Upper lobe of left lung (tissue), 6 donors: ENCODE data around the gene CRYBA4. TPM values are rescaled to one million over a fixed set of nuclear protein-coding genes. Genes with fewer than 3 reads are reported as not detected.

Source experiments
- ATAC-seq, 2 donors: fragments of 200-7000 bp; cut with Tn5 transposase; one replicate each; pipeline ENCODE4 v1.9.1; 2022; ENCODE audit warnings: mild to moderate bottlenecking in 2 of 2, moderate library complexity in 2 of 2; ENCODE audit not compliant: low FRiP score in 2 of 2
- DNase-seq, 2 donors: peaks; one replicate each; pipeline ENCODE4 v3.0.0-alpha.2; 2019 to 2020
- H3K27ac ChIP-seq, 4 donors: fragments of 200-600 bp; sonication (generic); one replicate each; pipeline ENCODE4 v1.5.1; 2016 to 2019
- H3K27me3 ChIP-seq, 4 donors: fragments of 200-600 bp; sonication (generic); one replicate each; pipeline ENCODE4 v1.5.1; 2017 to 2019
- H3K36me3 ChIP-seq, 4 donors: fragments of 200-600 bp; sonication (generic); one replicate each; pipeline ENCODE4 v1.5.1; 2016 to 2019
- H3K4me1 ChIP-seq, 4 donors: fragments of 200-600 bp; sonication (generic); one replicate each; pipeline ENCODE4 v1.5.1; 2018 to 2019
- H3K4me3 ChIP-seq, 4 donors: fragments of 200-600 bp; sonication (generic); one replicate each; pipeline ENCODE4 v1.5.1; 2017 to 2019; ENCODE audit warnings: mild to moderate bottlenecking in 2 of 4, moderate library complexity in 1 of 4
- H3K9me3 ChIP-seq, 4 donors: fragments of 200-600 bp; sonication (generic); one replicate each; pipeline ENCODE4 v1.5.1; 2018 to 2019
- CTCF ChIP-seq, 6 experiments: fragments of 450-650 bp in 4 of 6; fragments of 200-600 bp in 2 of 6; sonication (generic) in 2 of 6; IDR thresholded peaks; one replicate each; pipeline ENCODE4 v1.5.1; 2016 to 2019; ENCODE audit warnings: antibody characterized with exemption in 6 of 6
- EP300 ChIP-seq, 4 donors: sonication (generic); formaldehyde crosslinking; IDR thresholded peaks; one replicate each; pipeline ENCODE4 v1.5.1; 2017; ENCODE audit warnings: antibody characterized with exemption in 4 of 4, control low read depth in 2 of 4
- POLR2A ChIP-seq, 4 donors: fragments of 450-650 bp; IDR thresholded peaks; one replicate each; pipeline ENCODE4 v1.5.1; 2016 to 2017; ENCODE audit warnings: antibody characterized with exemption in 4 of 4, mild to moderate bottlenecking in 2 of 4
- POLR2AphosphoS5 ChIP-seq, 2 donors: sonication (generic); formaldehyde crosslinking; IDR thresholded peaks; one replicate each; pipeline ENCODE4 v1.5.1; 2017; ENCODE audit warnings: antibody characterized with exemption in 2 of 2
- WGBS, 2 donors: methylation state at CpG; one replicate each; pipeline ENCODE4 v1.1.5; 2017 to 2018; 5-methylcytosine and 5-hydroxymethylcytosine counted together
- total RNA-seq, 6 donors: library from RNA; depleted of rRNA in 4 of 6; stranded (reverse); fragments of >200 nt in 4 of 6; gene quantifications; one replicate each; pipeline versions ENCODE4 v1.1.0 to v1.2.1, GENCODE V29; 2016 to 2021
- donor health status: DM: no; HTN: no; CAD: no; lungs with moderate emphysema.
- donor health status: DM: no; HTN: yes; CAD: no; lungs with severe emphysema.

CRYBA4 gene
- total RNA-seq, 6 donors from 2014 or later, result not detected

- H3K27me3 ChIP-seq, result no peaks in the 10 kb centered on the region
- DNase-seq (no peak), ATAC-seq (no peak)
- no peaks in the 10 kb centered on the region for H3K36me3 ChIP-seq
- peak overlapping the region; percentile 52 to 85 (median 75) for H3K27ac ChIP-seq
- no peak overlapping the region for H3K4me3 ChIP-seq
- H3K9me3 ChIP-seq, result no peaks in the 10 kb centered on the region
- WGBS, 2 donors, result 29 to 35% methylated on average over 8 of the region's 8 CpGs
- TF ChIP-seq EP300 (IDR thresholded peaks at IDR 0.05) (peak; percentile 12 to 98 (median 87)), POLR2AphosphoS5 (IDR thresholded peaks at IDR 0.05) (peak; percentile 83 to 85), POLR2A (IDR thresholded peaks at IDR 0.05) (no peak)
- peaks cover 0 to 6% (median 1%) of the 10 kb centered on the region in 4 donors for H3K4me1 ChIP-seq
These were observed 10.8 kb downstream of the CRYBA4 start for GRCh38 chr22:26632422-26633155.

DNA sequence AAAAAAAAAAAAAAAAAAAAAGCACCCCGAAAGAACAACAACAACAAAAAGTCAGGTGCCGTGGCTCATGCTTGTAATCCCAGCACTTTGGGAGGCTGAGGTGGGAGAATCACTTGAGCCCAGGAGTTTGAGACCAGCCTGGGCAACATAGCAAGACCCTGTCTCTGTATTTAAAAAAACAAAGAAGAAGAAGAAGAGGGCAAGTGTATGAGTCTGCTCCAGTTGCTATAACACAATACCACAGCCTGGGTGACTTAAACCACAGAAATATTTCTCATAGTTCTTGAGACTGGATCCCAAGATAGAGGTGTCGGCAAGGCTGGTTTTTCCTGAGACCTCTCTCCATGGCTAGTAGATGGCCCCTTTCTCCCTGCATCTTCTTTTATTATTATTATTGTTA is 12.4 kb downstream of the CRYBA4 start:
- Histone ChIP-seq H3K36me3 (no peaks in the 10 kb centered on the region), H3K27me3 (no peaks in the 10 kb centered on the region), H3K4me3 (no peak overlapping the region), H3K4me1 (peaks cover 0 to 4% (median 1%) of the 10 kb centered on the region in 4 donors), H3K27ac (peak overlapping the region in 2 of 4 donors; percentile 73 to 79), H3K9me3 (no peaks in the 10 kb centered on the region)
- DNase-seq (no peak), ATAC-seq (no peak)
- TF ChIP-seq CTCF (IDR thresholded peaks at IDR 0.05) (no peak), EP300 (IDR thresholded peaks at IDR 0.05) (no peak), POLR2A (IDR thresholded peaks at IDR 0.05) (no peak), POLR2AphosphoS5 (IDR thresholded peaks at IDR 0.05) (no peak)
- 92 to 98% methylated on average over 3 of the region's 3 CpGs for WGBS, 2 donors

- Histone ChIP-seq H3K9me3 (no peaks in the 10 kb centered on the region), H3K27me3 (no peaks in the 10 kb centered on the region), H3K4me1 (peaks cover 0 to 4% (median 1%) of the 10 kb centered on the region in 4 donors), H3K36me3 (no peaks in the 10 kb centered on the region), H3K4me3 (no peak overlapping the region), H3K27ac (no peak overlapping the region)
- no peak for TF ChIP-seq EP300 (IDR thresholded peaks at IDR 0.05)
- no peak for TF ChIP-seq CTCF (IDR thresholded peaks at IDR 0.05)
- TF ChIP-seq POLR2A (IDR thresholded peaks at IDR 0.05), result no peak
- TF ChIP-seq POLR2AphosphoS5 (IDR thresholded peaks at IDR 0.05), result no peak
- 84% methylated on average over 2 of the region's 2 CpGs for WGBS, 2 donors
- DNase-seq (no peak), ATAC-seq (no peak)
These were observed 13.4 kb downstream of the CRYBA4 start for GRCh38 chr22:26635117-26635516.

DNA sequence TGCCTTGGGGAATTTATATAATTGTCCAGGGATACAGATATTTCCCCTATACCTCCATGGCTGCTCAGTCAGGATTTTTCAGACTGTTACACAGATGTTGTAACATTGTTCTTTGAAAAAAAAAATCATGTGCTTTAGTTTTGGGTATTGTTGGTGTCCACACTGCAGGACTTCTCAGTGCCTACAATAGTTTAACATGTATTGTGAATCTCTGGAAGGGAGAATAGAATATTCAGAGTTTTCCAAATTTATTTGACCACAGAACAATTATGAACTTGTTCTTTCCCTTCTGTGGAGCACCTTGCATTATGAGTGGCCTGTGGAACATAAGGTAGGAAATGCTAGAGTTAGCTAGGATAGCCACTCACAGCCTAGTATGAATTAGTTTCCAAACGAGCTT is 14.5 kb downstream of the CRYBA4 start:
- Histone ChIP-seq H3K4me3 (no peak overlapping the region), H3K27ac (no peak overlapping the region), H3K27me3 (no peaks in the 10 kb centered on the region), H3K36me3 (no peaks in the 10 kb centered on the region), H3K4me1 (peaks cover 0 to 12% (median under 1%) of the 10 kb centered on the region in 4 donors), H3K9me3 (no peaks in the 10 kb centered on the region)
- no peak for ATAC-seq
- TF ChIP-seq CTCF (IDR thresholded peaks at IDR 0.05) (no peak), EP300 (IDR thresholded peaks at IDR 0.05) (no peak), POLR2AphosphoS5 (IDR thresholded peaks at IDR 0.05) (no peak), POLR2A (IDR thresholded peaks at IDR 0.05) (no peak)
- WGBS, 2 donors, result 37 to 74% methylated on average over 1 of the region's 1 CpG
- no peak for DNase-seq

GRCh38 chr22:26642465-26643417 is 21.0 kb downstream of the CRYBA4 start:
- H3K27ac ChIP-seq, result peak overlapping the region; percentile 67 to 85 (median 78)

More at GRCh38 chr22:26642465-26643417, 21.0 kb downstream of the CRYBA4 start:
- Histone ChIP-seq H3K4me3 (no peak overlapping the region), H3K9me3 (no peaks in the 10 kb centered on the region), H3K27me3 (no peaks in the 10 kb centered on the region), H3K36me3 (no peaks in the 10 kb centered on the region), H3K4me1 (peaks cover 9 to 33% (median 30%) of the 10 kb centered on the region in 4 donors)
- DNase-seq, result peak; percentile 58 to 61
- peak in 3 of 4 donors; percentile 14 to 78 (median 69) for TF ChIP-seq EP300 (IDR thresholded peaks at IDR 0.05)
- TF ChIP-seq POLR2A (IDR thresholded peaks at IDR 0.05), result no peak
- peak in 1 of 2 donors; percentile 71 for TF ChIP-seq POLR2AphosphoS5 (IDR thresholded peaks at IDR 0.05)
- TF ChIP-seq CTCF (IDR thresholded peaks at IDR 0.05), result peak in 3 of 6 experiments; percentile 29 to 32 (median 29)
- no peak for ATAC-seq
- 21 to 26% methylated on average over 3 to 8 of the region's 8 CpGs for WGBS, 2 donors
